GM18511 (cell line): ENCODE results near the gene CSKMT.
A peak's percentile ranks its signal among the peaks of the same experiment; 100 is the strongest.
"Not testable (repeated sequence)": the region's sequence is repeated elsewhere in the genome, so short reads cannot be mapped to it uniquely, and the experiment has no call there.

ENCODE experiments used
- ATAC-seq: cut with Tn5 transposase; IDR thresholded peaks from one replicate; pipeline ENCODE4 v1.9.1; 2021; ENCODE audit warnings: mild to moderate bottlenecking, moderate library complexity; ENCODE audit not compliant: unreplicated experiment

CSKMT gene

GRCh38 chr11:62665075-62665598, at the start of gene CSKMT, which contains the start of gene C11orf98:
Gene CSKMT (plus strand): TSS chr11:62665312. CDS start chr11:62665880, 568 bp downstream.
Gene C11orf98 (minus strand): TSS chr11:62665210. CDS start chr11:62665169, 41 bp downstream.
- ATAC-seq = peak; percentile 90

- no peak for ATAC-seq
Measured at GRCh38 chr11:62615521-62615920, 49.6 kb upstream of the CSKMT start.

- ATAC-seq = not testable (repeated sequence)
Measured at GRCh38 chr11:62616957-62617356, 48.2 kb upstream of the CSKMT start.

- no peak for ATAC-seq
Measured at GRCh38 chr11:62621027-62621566, 44.0 kb upstream of the CSKMT start.

- ATAC-seq = peak; percentile 95
Measured at GRCh38 chr11:62621567-62622470, 43.3 kb upstream of the CSKMT start, which contains the start of gene B3GAT3. Gene B3GAT3 (minus strand): TSS chr11:62621986. CDS start chr11:62621947, 39 bp downstream.

GRCh38 chr11:62622476-62623089, 42.5 kb upstream of the CSKMT start:
- no peak for ATAC-seq

- no peak for ATAC-seq
Measured at GRCh38 chr11:62627713-62628112, 37.4 kb upstream of the CSKMT start.

- no peak for ATAC-seq
Measured at GRCh38 chr11:62632492-62632891, 32.6 kb upstream of the CSKMT start.

GRCh38 chr11:62644220-62644619, 20.9 kb upstream of the CSKMT start:
- ATAC-seq = no peak

GRCh38 chr11:62645671-62645945, 19.5 kb upstream of the CSKMT start:
- ATAC-seq = no peak

GRCh38 chr11:62645946-62646824, 18.9 kb upstream of the CSKMT start, which contains the start of gene GANAB:
Gene GANAB (minus strand): TSS chr11:62646613. CDS start chr11:62646599, 14 bp downstream.
- peak; percentile 95 for ATAC-seq

GRCh38 chr11:62646825-62647608, 18.1 kb upstream of the CSKMT start:
- ATAC-seq = peak; percentile 5

GRCh38 chr11:62647609-62648005, 17.5 kb upstream of the CSKMT start:
- ATAC-seq = no peak

GRCh38 chr11:62648185-62648966, 16.7 kb upstream of the CSKMT start:
- ATAC-seq = no peak

- no peak for ATAC-seq
Measured at GRCh38 chr11:62648967-62649364, 16.1 kb upstream of the CSKMT start.

- no peak for ATAC-seq
Measured at GRCh38 chr11:62649486-62649885, 15.6 kb upstream of the CSKMT start.

GRCh38 chr11:62650283-62650682, 14.8 kb upstream of the CSKMT start:
- not testable (repeated sequence) for ATAC-seq

GRCh38 chr11:62652161-62653006, 12.7 kb upstream of the CSKMT start:
- ATAC-seq = no peak
